ENCODE measurements around the gene ABCB11.

The ABCB11 gene

GRCh38 chr2:169042856-169043255 lies 11.7 kb upstream of the ABCB11 start:
- no peak for DNase-seq

- DNase-seq = no peak
Measured at GRCh38 chr2:169041594-169041993, 10.5 kb upstream of the ABCB11 start.

DNA sequence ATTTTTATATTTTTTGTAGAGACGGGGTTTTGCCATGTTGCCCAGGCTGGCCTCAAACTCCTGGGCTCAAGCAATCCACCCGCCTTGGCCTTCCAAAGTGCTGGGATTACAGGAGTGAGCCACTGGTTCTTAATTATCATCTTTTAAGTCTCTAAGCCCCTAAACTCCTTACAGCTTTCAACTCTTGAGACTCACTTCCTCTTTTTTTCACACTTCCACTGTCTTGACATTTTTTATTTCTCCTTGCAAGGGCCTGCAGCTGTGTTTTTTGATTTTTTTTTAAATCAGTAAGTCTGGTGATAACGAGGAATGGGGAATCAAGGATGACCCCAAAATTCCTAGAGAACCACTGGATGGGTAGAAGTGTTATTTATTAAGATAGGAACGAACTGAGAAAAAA lies 8.6 kb upstream of the ABCB11 start:
- DNase-seq = peak; percentile 24 to 46

DNA sequence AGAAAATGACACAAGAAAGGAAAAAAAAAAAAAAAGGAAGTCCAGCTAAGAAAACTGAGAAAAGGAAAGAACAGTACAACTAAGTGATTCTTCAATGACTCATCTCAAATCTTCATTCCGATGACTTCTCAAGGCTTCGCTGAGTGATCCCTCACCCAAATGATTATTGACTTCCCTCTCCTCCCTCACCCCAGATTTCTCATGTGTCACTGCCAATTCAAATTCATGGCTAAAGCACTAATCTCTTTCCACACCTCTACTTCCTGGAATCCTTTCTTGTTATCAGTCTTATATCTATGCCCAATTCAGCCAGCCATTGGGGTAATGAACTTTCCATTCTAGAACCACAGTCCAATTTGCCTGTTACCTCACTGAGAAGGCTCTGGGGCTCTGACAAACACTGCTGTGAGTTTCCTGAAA lies 7.2 kb upstream of the ABCB11 start:
- peak; percentile 80 to 93 for DNase-seq

DNA sequence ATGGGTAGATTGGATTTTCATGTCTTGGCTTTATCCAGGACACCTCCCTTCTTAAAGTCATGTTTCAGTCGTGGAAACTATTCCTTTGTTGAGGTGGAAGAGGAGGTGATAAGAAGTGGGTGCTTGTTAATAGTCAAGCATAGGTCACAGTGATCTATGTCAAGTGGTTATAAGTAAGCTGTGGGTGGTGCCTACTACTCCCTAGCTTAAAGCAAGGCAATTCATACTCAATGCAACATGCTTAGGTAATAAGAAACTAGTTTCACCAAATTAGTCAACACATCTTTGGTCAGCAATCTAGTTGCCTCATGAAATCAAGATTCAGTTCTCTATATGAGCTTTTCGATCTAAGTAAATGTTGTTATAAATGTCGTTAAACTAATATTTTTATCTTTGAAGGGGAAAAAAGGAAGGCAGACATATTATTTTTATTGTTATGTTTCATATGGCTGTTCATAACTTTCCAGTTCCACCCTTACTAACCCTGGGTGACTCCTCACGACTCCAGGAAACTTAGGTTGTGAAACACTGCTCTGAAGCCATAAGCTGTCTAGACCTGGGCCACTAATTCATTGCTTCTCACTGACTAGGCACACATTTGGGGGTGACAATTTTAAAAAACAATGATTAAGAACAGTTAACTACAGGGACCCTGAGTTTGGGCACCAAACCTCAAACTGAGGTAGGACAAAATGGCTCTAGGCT lies 5.8 kb upstream of the ABCB11 start:
- DNase-seq = peak; percentile 74 to 89

GRCh38 chr2:169035887-169036286 lies 4.8 kb upstream of the ABCB11 start:
- no peak for DNase-seq

- DNase-seq = no peak
Measured at GRCh38 chr2:169034984-169035544, 3.9 kb upstream of the ABCB11 start.

DNA sequence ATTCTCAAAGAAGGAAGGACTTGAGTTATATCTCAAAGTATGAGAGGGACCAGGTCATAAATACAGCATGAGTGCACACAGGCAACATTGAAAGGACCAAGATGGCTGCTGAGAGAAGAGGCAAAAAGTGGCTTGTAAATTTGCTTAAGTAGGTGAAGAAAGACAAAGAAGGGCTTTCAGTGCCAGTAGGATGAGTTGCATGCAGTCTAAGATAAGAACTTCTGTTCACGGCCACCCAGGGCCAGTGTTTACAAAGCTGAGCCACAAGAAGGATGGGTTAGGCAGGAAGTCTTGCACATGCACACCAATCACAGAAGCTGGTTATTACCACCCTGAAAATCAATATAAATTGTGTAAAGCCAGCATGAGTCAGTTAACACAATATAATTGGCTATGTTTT lies 3.1 kb upstream of the ABCB11 start:
- DNase-seq = no peak

- no peak for DNase-seq
Measured at GRCh38 chr2:169029341-169029740, 1.8 kb downstream of the ABCB11 start.

DNA sequence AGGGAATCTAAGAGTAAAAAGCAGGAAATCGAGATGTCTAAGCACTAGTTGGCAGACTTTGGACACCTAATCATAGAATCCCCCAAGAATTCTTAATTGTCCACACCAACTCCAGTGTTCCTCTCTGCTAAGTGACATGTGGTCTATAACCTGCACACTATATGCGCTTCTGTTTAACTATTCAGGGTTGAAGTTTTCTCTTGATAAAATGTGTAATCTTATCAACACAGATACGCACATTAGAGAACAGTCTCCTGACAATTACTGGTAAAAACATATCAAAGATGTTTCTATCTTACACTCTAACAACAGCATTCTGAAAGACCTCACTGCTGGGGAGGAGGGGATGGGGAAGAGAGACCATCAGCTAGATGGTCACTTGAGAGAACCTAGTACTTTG lies 3.9 kb downstream of the ABCB11 start:
- no peak for DNase-seq

- no peak for DNase-seq
Measured at GRCh38 chr2:169026056-169026455, 5.1 kb downstream of the ABCB11 start.

GRCh38 chr2:169023161-169023560 lies 8.0 kb downstream of the ABCB11 start:
- no peak for DNase-seq

- DNase-seq = peak in 1 of 2 donors; percentile 27
Measured at GRCh38 chr2:169018390-169018789, 12.7 kb downstream of the ABCB11 start.

DNA sequence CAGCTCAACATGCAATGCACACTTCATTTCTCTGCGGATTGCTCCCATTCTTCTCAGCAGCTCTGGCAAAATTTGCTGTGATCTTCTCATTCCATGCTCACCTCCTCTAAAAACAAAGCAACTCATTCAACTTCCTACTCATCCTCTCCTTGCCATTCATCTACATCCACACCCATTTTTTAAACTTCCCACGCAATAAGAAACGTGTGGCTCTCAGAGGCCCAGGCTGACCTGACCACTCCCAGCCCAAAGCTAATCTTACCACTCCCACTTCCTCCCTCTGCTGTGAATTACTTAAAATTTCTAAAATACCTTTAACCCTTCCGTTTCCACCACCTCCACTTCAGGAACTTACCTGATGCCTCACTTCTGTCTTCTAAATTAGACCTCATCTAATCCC lies 15.2 kb downstream of the ABCB11 start:
- peak in 1 of 2 donors; percentile 45 for DNase-seq

DNA sequence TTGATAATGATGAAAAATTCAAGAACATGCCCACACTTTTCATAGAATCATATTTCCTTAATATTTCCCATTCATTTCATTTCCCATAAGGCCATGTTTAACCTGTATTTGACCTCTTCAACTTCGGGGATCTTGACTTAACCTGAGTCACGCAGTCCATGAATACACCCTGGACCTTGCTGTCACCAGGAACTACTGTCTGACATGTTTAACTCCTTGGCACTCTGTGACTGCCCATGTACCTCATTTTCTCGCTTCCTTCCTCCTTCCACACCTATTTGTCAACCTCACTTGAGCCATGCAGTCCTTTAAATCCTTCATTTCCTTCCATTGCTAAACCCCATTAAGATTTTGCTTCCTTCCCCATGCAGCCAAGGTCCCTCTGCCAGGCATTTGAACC lies 16.3 kb downstream of the ABCB11 start:
- DNase-seq = peak; percentile 44 to 60

GRCh38 chr2:169013628-169014026 lies 17.5 kb downstream of the ABCB11 start:
- no peak for DNase-seq

DNA sequence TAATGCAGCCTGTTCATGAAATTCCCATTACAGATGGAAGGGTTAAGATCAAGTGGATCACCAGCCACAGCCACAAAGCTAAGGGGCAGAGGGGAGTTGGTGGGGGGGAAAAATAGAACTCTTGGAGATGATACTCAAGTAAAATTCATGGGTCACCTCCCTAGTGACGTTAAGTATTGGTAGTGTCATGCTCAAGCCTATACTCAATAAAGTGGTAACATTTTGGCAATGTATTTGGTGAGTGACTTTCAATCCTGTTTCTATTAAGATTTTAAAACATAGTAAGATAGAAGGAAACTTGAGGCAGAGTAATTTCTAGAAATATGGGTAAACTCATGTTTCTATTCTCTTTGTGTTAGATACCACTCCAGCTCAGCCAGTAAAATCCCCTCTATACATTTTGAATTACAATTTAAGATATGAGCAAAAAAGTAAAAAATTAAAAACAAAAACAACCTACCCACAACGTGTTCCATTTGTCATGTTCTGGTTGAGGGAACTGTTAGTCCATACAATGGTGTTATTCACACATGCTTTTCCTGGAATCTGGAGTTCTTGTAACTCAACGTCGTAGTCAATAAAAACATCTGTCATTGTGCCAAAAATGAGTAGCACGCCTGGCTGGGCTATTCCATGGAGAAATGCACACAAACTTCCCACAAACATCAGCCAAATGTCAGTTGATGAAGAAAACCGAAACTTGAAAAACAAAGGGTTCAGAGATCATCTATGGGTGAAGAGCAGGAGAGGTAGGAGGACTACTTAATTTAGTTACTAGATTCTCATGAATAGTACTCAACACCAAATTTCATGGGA lies 18.1 kb downstream of the ABCB11 start:
- DNase-seq = no peak

DNA sequence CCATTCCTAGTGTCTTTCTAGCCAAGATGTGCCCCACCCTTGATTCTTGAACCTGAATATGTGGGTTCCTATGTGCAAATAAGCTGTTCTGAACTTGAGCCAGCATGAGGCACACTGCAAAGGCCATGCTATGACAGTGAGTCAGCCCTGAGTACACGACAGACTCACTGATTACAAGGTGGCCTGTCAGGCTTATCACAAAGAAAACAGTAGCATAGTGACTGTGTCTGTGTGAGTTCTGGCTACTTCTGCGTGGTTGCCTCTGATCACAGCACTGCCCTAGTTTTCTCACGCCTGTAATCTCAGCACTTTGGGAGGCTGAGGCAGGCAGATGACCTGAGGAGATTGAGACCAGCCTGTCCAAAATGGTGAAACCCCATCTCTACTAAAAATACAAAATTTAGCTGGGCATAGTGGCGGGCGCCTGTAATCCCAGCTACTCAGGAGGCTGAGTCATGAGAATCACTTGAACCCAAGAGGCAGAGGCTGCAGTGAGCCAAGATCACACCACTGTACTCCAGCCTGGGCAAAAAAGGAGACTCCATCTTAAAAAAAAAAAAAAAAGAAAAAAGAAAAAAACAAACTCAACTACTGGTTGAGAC lies 18.8 kb downstream of the ABCB11 start:
- peak; percentile 5 to 39 for DNase-seq

DNA sequence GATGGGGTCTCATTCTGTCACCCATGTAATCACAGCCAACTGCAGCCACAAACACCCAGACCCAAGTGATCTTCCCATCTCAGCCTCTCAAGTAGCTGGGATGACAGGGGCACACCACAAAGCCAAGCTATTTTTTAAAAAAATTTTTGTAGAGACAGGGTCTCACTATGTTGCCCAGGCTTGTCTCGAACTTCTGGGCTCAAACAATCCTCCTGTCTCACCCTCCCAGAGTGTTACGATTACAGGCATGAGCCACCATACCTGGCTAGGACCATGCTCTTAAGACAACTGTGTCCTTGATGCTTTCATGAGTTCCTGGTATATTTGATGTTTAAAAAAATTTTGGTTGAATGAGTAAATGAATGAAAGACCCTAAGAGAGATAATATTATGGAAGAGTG lies 19.4 kb downstream of the ABCB11 start:
- no peak for DNase-seq

GRCh38 chr2:169010633-169011460 lies 20.3 kb downstream of the ABCB11 start:
- DNase-seq = no peak

GRCh38 chr2:169009865-169010579 lies 21.1 kb downstream of the ABCB11 start:
- no peak for DNase-seq

DNA sequence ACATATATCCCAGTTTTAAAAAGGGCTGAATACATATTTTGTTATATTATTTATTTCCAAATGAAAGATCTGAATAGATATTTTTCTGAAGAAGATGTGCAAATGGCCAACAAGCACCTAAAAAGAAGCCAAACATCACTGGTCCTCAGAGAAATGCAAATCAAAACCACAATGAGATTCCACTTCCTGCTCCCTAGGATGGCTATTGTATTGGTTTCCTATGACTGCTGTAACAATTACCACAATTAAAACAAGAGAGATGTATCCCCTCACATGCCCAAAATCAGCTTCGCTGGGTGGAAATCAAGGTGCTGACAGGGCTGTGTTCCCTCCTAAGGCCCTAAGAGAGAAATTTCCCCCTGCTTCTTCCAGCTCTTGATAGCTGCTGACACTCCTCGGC lies 23.2 kb downstream of the ABCB11 start:
- DNase-seq = no peak
